T-helper 17 cell (primary cell): ENCODE results near the gene RMI1. TPM values are rescaled to one million over a fixed set of nuclear protein-coding genes. Genes with fewer than 3 reads are reported as not detected.
A peak's percentile ranks its signal among the peaks of the same experiment; 100 is the strongest.
"Not testable (repeated sequence)": the region's sequence is repeated elsewhere in the genome, so short reads cannot be mapped to it uniquely, and the experiment has no call there.

Experiments used
- ATAC-seq: fragments of 150-1000 bp; cut with Tn5 transposase; 2 replicates; pipeline ENCODE4 v1.10.0; 2021; ENCODE audit warnings: mild to moderate bottlenecking, moderate library complexity
- DNase-seq, 3 donors: peaks; one replicate each; pipeline versions ENCODE4 v3.0.0 to v3.0.0-alpha.2; 2020 to 2021
- H3K9me3 ChIP-seq: one replicate; pipeline ENCODE4 v1.7.0; 2013; ENCODE audit warnings: low read length, mild to moderate bottlenecking; ENCODE audit not compliant: control insufficient read depth, poor library complexity, severe bottlenecking
- H3K27ac Mint-ChIP-seq: one replicate; pipeline ENCODE4 v1.8.0; 2022; ENCODE audit warnings: mild to moderate bottlenecking, moderate library complexity, mixed read lengths
- H3K27me3 Mint-ChIP-seq: one replicate; pipeline ENCODE4 v1.8.0; 2022; ENCODE audit warnings: mixed read lengths
- H3K36me3 Mint-ChIP-seq: one replicate; pipeline ENCODE4 v1.8.0; 2022; ENCODE audit warnings: low read depth, mixed read lengths
- H3K4me1 Mint-ChIP-seq: one replicate; pipeline ENCODE4 v1.8.0; 2022; ENCODE audit warnings: mild to moderate bottlenecking, mixed read lengths
- H3K4me3 Mint-ChIP-seq: one replicate; pipeline ENCODE4 v1.8.0; 2022; ENCODE audit warnings: mild to moderate bottlenecking, moderate library complexity, mixed read lengths
- total RNA-seq, 4 donors: library from RNA in 2 of 4; stranded (reverse) in 2 of 4; gene quantifications; one replicate each; pipeline ENCODE4 v1.2.3 and lab custom pipeline; 2022 to 2026

Gene RMI1
- total RNA-seq, result 1 to 10 TPM in 1 of 2 donors, under 1 TPM in 1; 0.89 to 2.7 TPM
- 2.8 to 3.0 reads per million in 2 donors for total RNA-seq (lab: John Stamatoyannopoulos, UW)

DNA sequence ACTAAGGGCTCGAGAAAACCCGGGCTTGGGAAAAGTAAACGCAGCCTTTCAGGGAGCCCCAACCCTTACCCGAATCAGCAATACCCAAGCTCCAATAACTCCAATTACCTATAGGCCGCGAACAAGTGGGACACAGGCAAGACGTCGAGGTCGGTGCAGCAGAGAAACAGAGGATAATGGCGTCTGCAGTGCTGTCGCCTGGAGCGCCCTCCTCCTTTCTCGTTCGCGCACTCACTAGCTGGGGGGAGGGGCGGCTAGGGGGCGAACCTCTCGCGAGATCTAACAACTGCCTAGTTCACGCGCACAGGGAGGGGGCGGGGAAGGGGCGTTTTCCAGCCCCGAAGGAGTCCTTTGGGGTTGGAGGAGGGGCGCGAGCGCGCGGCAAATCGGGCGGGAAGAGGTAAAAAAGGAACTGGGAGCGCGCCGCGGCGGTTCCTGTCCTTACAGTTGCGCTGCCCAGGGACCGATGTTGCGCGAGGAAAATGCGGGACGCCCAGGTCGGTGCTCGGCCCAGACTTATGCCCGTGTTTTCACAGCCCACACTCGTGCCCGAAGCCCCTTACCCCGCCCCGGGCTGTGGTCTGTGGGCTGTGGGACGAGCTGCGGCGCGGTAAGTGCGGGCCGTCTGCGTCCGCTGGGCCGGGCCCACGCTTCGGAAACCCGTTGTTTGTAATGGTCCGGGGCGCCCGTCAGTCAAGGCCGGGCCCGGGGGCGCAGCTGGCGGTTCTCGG, at the start of gene RMI1:
Gene RMI1, plus strand, starts transcription at position 411 of the 731 bp plus-strand sequence. CDS start 20,182 bp downstream, outside the sequence.
- Mint-ChIP-seq H3K27ac (peak within 1 kb of the TSS; percentile 98), H3K27me3 (no peaks in the 10 kb centered on the region), H3K4me1 (peaks cover 39% of the 10 kb centered on the region), H3K36me3 (peaks cover 8% of the 10 kb centered on the region), H3K4me3 (peak within 1 kb of the TSS; percentile 99)
- ATAC-seq (peak; percentile 82), DNase-seq (peak; percentile 97 to 99 (median 99))
- H3K9me3 ChIP-seq, result no peaks in the 10 kb centered on the region

DNA sequence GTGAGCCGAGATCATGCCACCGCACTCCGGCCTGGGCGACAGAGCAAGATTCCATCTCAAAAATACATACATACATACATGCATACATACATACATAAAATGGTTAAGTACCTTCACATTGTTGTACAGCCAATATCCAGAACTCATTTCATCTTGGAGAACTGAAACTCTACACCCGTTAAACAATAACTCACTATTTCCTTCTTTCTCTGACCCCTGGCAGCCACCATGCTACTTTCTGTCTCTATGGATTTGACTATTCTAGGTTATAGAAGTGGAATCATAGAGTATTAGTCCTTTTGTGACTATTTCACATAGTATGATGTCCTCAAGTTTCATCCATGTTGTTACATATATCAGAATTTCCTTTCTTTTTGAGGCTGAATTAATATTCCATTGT, 49.7 kb upstream of the RMI1 start:
- DNase-seq (no peak), ATAC-seq (no peak)
- Mint-ChIP-seq H3K27ac (no peak overlapping the region), H3K36me3 (no peaks in the 10 kb centered on the region), H3K4me3 (no peak overlapping the region), H3K27me3 (no peaks in the 10 kb centered on the region), H3K4me1 (peaks cover 12% of the 10 kb centered on the region)
- H3K9me3 ChIP-seq, result no peaks in the 10 kb centered on the region

DNA sequence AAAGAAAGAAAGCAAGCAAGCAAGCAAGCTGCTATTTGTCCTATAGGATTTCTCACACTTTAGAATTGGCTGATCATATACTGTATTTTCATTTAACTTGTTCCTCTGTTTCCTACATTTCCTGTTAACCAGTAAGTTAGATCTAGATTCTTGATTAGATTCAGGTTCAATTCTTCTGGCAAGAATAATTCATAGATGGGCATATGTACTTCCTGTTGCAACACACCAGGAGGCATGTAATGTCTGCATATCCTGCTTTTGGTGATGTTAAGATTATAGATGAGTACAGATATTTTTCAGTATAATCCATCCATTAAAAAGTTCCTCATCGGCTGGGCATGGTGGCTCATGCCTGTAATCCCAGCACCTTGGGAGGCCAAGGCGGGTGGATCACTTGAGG, 48.6 kb upstream of the RMI1 start:
- H3K4me3 Mint-ChIP-seq, result no peak overlapping the region
- no peak for DNase-seq
- H3K4me1 Mint-ChIP-seq, result peaks cover 12% of the 10 kb centered on the region
- H3K9me3 ChIP-seq, result no peaks in the 10 kb centered on the region
- no peak for ATAC-seq
- no peak overlapping the region for H3K27ac Mint-ChIP-seq
- H3K27me3 Mint-ChIP-seq, result no peaks in the 10 kb centered on the region
- H3K36me3 Mint-ChIP-seq, result no peaks in the 10 kb centered on the region

DNA sequence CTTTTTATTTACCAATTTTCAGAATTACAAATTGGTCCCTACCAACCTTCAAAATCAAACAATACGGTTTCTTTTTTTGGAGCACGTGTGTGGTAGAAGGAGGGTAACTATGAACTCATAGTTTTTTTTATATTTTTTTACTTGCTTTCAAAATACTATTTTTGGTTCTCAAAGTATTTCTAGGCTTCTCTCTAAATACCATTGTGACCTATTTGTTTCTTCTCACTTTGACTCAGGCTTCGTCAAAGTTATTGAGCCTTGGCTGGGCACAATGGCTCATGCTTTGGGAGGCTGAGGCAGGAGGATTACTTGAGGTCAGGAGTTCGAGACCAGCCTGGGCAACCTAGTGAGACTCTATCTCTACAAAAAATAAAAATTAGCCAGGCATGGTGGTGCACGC, 47.8 kb upstream of the RMI1 start:
- Mint-ChIP-seq H3K4me1 (peaks cover 12% of the 10 kb centered on the region), H3K36me3 (no peaks in the 10 kb centered on the region), H3K27me3 (no peaks in the 10 kb centered on the region), H3K4me3 (no peak overlapping the region), H3K27ac (no peak overlapping the region)
- DNase-seq (no peak), ATAC-seq (no peak)
- H3K9me3 ChIP-seq, result no peaks in the 10 kb centered on the region

DNA sequence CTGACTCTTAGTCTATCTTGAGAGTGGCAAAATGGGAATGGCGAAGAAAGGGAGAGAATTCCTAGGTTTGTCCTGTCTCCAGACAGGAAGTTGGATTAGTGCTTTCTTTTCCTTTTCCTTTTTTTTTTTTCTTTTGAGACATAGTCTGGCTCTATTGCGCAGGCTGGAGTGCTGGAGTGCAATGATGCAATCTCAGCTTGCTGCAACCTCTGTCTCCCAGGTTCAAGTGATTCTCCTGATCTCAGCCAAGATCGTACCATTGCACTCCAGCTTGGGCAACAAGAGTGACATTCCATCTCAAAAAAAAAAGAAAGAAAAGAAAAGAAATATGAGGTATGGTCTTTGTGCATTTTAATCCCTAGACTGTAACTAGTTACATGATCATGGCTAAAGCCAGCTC, 46.8 kb upstream of the RMI1 start:
- Mint-ChIP-seq H3K36me3 (no peaks in the 10 kb centered on the region), H3K27ac (no peak overlapping the region), H3K4me3 (no peak overlapping the region), H3K27me3 (no peaks in the 10 kb centered on the region), H3K4me1 (peaks cover 12% of the 10 kb centered on the region)
- no peak for DNase-seq
- no peaks in the 10 kb centered on the region for H3K9me3 ChIP-seq
- ATAC-seq, result no peak

DNA sequence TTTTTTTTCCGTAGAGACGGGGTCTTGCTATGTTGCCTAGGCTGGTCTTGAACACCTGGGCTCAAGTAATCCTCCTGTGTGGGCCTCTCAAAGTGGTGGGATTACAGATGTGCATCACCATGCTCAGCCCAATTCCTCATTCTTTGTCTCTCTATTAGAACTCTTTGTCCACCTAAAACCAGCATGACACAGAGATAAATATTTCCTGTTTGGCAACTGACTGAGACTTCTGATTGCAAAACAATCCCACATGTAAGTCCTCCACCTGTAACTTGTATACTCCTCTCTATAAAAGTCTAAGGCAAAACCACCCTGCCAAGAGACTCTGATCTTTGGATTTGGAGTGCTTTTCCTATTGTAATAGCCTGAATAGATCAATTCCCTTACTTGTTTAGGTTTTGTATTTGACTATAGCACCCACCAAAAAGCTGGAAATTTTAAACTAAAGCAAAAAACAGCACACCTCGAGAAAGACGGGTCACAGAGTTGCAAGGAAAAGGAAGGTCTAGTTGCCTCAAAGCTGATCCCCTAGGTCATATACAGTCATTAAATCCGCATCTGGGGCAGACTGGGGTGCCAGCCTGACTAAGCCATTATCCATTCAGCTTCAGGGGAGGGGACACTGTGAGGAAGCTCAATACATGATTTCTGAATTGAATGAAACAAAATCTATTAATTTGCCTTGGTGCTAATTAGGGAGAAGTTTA, 45.9 kb upstream of the RMI1 start:
- Mint-ChIP-seq H3K4me3 (no peak overlapping the region), H3K36me3 (no peaks in the 10 kb centered on the region), H3K27ac (no peak overlapping the region), H3K27me3 (no peaks in the 10 kb centered on the region), H3K4me1 (peaks cover 12% of the 10 kb centered on the region)
- ATAC-seq (no peak), DNase-seq (no peak)
- no peaks in the 10 kb centered on the region for H3K9me3 ChIP-seq

DNA sequence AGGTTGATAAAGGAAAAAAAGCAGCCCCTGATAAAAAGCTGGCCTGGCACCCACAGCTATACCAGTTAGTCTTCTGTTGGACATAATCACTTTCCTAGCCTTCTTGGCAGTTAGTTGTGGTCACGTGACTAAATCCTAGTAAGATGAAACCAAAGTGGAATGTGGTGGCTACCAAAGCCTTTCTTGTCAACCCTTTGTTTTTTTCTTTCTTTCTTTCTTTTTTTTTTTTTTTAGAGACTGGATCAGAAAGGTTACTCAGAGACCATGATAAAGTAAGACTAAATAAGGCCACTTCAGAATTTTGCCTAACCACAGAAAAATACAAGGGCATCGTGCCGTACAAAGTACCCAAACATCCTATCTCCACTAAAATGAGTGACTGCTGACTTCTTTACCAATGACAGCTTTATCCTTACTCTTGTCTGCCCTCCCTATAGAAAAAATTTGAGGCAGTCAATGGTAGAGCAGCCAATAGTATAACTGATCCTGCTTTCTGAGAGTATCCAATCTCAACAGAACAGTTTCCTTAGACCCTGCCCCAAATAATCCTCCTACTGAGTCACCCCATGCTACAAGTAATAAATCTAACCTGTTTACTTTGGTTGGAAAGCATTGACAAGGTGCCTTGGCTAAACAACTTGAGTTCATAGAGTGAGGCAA, 45.2 kb upstream of the RMI1 start:
- no peak for ATAC-seq
- no peaks in the 10 kb centered on the region for H3K36me3 Mint-ChIP-seq

DNA sequence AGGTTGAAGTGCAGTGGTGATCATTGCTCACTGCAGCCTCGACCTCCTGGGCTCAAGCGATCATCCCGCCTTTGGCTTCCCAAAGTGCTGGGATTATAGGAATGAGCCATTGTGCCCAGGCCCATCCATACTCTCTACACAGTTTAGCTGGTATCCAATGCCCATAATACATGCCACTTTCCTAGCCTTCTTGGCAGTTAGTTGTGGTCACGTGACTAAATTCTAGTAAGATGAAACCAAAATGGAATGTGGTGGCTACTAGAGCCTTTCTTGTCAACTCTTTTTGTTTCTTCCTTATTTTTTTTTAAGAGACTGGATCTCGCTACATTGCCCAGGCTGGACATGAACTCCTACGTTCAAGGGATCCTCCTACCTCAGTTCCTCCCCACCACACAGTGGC, 44.1 kb upstream of the RMI1 start:
- DNase-seq (no peak), ATAC-seq (no peak)
- Mint-ChIP-seq H3K4me1 (peaks cover 11% of the 10 kb centered on the region), H3K36me3 (peaks cover 2% of the 10 kb centered on the region), H3K27ac (no peak overlapping the region), H3K4me3 (no peak overlapping the region), H3K27me3 (no peaks in the 10 kb centered on the region)
- no peaks in the 10 kb centered on the region for H3K9me3 ChIP-seq

More for the DNA sequence above, 45.2 kb upstream of the RMI1 start:
- no peak overlapping the region for H3K27ac Mint-ChIP-seq
- H3K4me1 Mint-ChIP-seq, result peaks cover 12% of the 10 kb centered on the region
- DNase-seq, result no peak
- H3K27me3 Mint-ChIP-seq, result no peaks in the 10 kb centered on the region
- no peak overlapping the region for H3K4me3 Mint-ChIP-seq
- no peaks in the 10 kb centered on the region for H3K9me3 ChIP-seq

DNA sequence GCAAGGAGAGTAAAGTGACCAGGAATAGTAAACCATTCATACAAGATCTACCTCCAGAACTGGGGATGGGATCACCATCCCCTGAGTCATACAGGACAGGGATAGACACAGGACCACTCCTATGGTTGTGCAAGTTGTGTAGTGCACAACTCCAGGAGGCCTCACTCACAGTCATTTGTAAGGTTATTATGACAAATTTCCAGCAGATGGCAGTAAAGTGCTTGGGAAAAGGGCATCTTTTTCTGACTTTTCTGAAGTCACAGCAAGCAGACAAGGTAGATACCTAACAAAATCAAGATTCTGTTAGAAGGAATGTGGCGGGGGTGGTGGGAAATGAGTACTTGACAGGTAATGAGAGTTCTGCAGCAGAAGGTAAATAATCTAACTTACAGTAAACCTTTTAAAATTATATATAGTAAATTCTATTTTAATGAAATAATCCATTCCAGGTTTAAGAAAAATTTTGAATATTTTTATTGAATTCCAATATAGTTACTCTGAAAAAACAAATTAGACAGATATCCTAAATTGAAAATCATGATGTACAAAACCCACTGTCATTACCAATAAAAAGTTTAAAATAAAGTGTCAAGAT, 42.6 kb upstream of the RMI1 start:
- no peaks in the 10 kb centered on the region for H3K9me3 ChIP-seq
- ATAC-seq (peak; percentile 75), DNase-seq (peak in 1 of 3 donors; percentile 21)
- Mint-ChIP-seq H3K27me3 (no peaks in the 10 kb centered on the region), H3K36me3 (peaks cover 2% of the 10 kb centered on the region), H3K4me1 (peaks cover 6% of the 10 kb centered on the region), H3K4me3 (no peak overlapping the region), H3K27ac (no peak overlapping the region)

DNA sequence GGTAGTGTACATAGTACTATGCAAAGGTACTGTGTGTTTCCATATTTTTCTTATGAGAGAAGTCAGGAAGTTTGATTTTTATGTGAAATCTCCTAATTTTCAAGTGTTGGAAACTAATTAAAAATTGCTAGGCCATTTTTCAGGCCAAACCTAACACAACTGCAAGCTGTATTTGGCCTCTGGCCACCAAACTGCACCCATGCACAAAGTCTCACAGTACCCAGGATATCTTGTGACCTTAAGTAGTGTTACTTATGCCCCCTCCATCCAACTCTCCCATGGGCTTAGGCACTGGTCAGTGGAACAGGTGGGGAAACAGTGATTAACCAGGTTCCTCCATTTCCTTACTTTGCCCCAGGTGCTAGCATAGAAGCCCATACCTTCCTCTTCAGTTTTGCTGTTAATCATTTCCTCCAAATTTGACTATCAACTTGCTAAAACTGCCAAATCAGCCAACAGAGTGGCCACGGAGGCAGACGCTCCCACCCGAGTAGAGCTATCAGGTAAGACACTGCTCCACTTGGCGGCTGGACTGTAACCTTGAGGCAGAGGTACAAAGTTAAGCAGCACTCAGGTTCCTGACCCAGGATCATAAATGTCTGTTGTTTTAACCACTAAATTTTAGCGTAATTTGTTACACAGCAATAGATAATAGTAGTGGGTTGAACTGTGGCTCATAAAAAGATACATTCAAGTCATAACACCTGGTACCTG, 39.9 kb upstream of the RMI1 start:
- no peak overlapping the region for H3K4me3 Mint-ChIP-seq
- H3K27me3 Mint-ChIP-seq, result no peaks in the 10 kb centered on the region

DNA sequence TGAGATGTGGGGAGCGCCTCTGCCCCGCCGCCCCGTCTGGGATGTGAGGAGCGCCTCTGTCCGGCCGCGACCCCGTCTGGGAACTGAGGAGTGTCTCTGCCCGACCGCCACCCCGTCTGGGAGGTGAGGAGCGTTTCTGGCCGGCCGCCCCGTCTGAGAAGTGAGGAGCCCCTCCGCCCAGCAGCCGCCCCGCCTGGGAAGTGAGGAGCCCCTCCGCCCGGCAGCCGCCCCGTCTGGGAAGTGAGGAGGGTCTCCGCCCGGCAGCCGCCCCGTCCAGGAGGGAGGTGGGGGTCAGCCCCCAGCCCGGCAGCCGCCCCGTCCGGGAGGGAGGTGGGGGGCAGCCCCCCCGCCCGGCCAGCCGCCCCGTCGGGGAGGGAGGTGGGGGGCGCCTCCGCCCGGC, 32.5 kb upstream of the RMI1 start:
- not testable (repeated sequence) for H3K36me3 Mint-ChIP-seq, H3K4me1 Mint-ChIP-seq, ATAC-seq, H3K27me3 Mint-ChIP-seq, H3K4me3 Mint-ChIP-seq, H3K9me3 ChIP-seq, H3K27ac Mint-ChIP-seq, DNase-seq

More for the DNA sequence above, 39.9 kb upstream of the RMI1 start:
- Mint-ChIP-seq H3K4me1 (peaks cover 6% of the 10 kb centered on the region), H3K36me3 (peaks cover 2% of the 10 kb centered on the region), H3K27ac (no peak overlapping the region)
- DNase-seq, result no peak
- ATAC-seq, result no peak
- no peaks in the 10 kb centered on the region for H3K9me3 ChIP-seq

DNA sequence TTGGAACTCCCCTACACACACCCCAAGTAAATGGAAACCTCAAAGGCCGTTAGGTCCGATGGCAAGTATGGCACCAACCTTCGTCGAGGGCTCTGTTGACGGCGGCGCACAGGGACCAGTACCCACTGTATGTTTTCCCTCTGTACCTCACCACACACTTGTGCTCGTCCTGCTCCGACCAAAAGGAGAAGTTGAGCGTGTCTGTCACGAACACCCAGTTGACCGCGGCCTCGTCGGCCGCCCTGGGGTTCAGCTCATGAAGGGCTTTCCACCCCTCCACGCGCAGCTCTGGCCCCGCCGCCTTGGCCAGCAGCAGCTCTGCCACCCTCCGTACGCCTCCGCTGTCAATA, 24.5 kb upstream of the RMI1 start:
- peak overlapping the region; percentile 96 for H3K4me3 Mint-ChIP-seq
- H3K4me1 Mint-ChIP-seq, result peaks cover 13% of the 10 kb centered on the region
- H3K27me3 Mint-ChIP-seq, result no peaks in the 10 kb centered on the region
- no peak for DNase-seq
- ATAC-seq, result peak; percentile 65
- H3K36me3 Mint-ChIP-seq, result no peaks in the 10 kb centered on the region
- H3K9me3 ChIP-seq, result no peaks in the 10 kb centered on the region
- peak overlapping the region; percentile 96 for H3K27ac Mint-ChIP-seq
